Hepatocyte (in vitro differentiated cells): ENCODE measurements around the gene CHID1. TPM values are rescaled to one million over a fixed set of nuclear protein-coding genes. Genes with fewer than 3 reads are reported as not detected.

ENCODE experiments used
- DNase-seq: peaks from one replicate; pipeline ENCODE4 v3.0.0-alpha.2; 2016; ENCODE audit warnings: low spot score
- H2AFZ ChIP-seq: fragments of 200-600 bp; sonication (generic); 2 replicates; pipeline ENCODE4 v1.6.0; 2016; ENCODE audit warnings: antibody characterized with exemption, mild to moderate bottlenecking
- H3K27ac ChIP-seq: fragments of 200-600 bp; sonication (generic); 2 replicates; pipeline ENCODE4 v1.5.1; 2016; ENCODE audit warnings: mild to moderate bottlenecking
- H3K27me3 ChIP-seq: fragments of 200-600 bp; sonication (generic); 2 replicates; pipeline ENCODE4 v1.6.1; 2016
- H3K36me3 ChIP-seq: fragments of 200-600 bp; sonication (generic); replicated peaks from 2 replicates; pipeline ENCODE4 v1.5.1; 2016; ENCODE audit warnings: low read depth; ENCODE audit not compliant: insufficient read depth
- H3K4me1 ChIP-seq: fragments of 200-600 bp; sonication (generic); 2 replicates; pipeline ENCODE4 v1.5.1; 2016; ENCODE audit warnings: mild to moderate bottlenecking, moderate library complexity; ENCODE audit not compliant: insufficient read depth
- H3K4me2 ChIP-seq: fragments of 200-600 bp; sonication (generic); 2 replicates; pipeline ENCODE4 v1.6.0; 2016
- H3K4me3 ChIP-seq: fragments of 200-600 bp; sonication (generic); 2 replicates; pipeline ENCODE4 v1.5.1; 2016; ENCODE audit warnings: mild to moderate bottlenecking
- H3K79me2 ChIP-seq: fragments of 200-600 bp; sonication (generic); 2 replicates; pipeline ENCODE4 v1.6.0; 2017; ENCODE audit warnings: mild to moderate bottlenecking
- H3K9me2 ChIP-seq: fragments of 200-600 bp; sonication (generic); replicated peaks from 2 replicates; pipeline ENCODE4 v1.6.0; 2017; ENCODE audit warnings: mild to moderate bottlenecking; ENCODE audit not compliant: insufficient read depth
- H3K9me3 ChIP-seq: fragments of 200-600 bp; sonication (generic); 2 replicates; pipeline ENCODE4 v1.5.1; 2016; ENCODE audit warnings: low read depth, mild to moderate bottlenecking
- H4K20me1 ChIP-seq: fragments of 200-600 bp; sonication (generic); 2 replicates; pipeline ENCODE4 v1.6.0; 2016; ENCODE audit warnings: mild to moderate bottlenecking; ENCODE audit not compliant: insufficient read depth, poor library complexity, severe bottlenecking
- EZH2 ChIP-seq: fragments of 200-600 bp; sonication (generic); IDR thresholded peaks from 2 replicates; pipeline ENCODE4 v1.6.1; 2016; ENCODE audit warnings: antibody characterized with exemption, mild to moderate bottlenecking, borderline replicate concordance
- EZH2phosphoT487 ChIP-seq: fragments of 200-600 bp; sonication (generic); IDR thresholded peaks from one replicate; pipeline ENCODE4 v1.6.1; 2018; ENCODE audit warnings: antibody characterized with exemption, mild to moderate bottlenecking, low read depth, moderate library complexity; ENCODE audit not compliant: unreplicated experiment, severe bottlenecking
- WGBS: methylation state at CpG from one replicate; pipeline ENCODE4 v1.1.6; 2016; ENCODE audit warnings: low lambda C conversion rate; ENCODE audit errors: missing lambda C conversion rate; 5-methylcytosine and 5-hydroxymethylcytosine counted together
- polyA plus RNA-seq: library from polyadenylated mRNA; unstranded; fragments of >200 nt; fragmentation: Nextera tagmentation; extraction: Ambion mirVana; gene quantifications from 2 replicates; pipeline ENCODE4 v1.2.1, GENCODE V29; 2016
- total RNA-seq: library from RNA; depleted of rRNA; stranded (reverse); fragments of >200 nt; gene quantifications from 2 replicates; pipeline ENCODE4 v1.2.3, GENCODE V29; 2014
- TF ChIP-seq, protein P1 (sequence below): fragments of 200-600 bp; sonication (generic); IDR thresholded peaks from 2 replicates; pipeline ENCODE4 v1.5.1; 2016; ENCODE audit warnings: antibody characterized with exemption, mild to moderate bottlenecking; ENCODE audit not compliant: poor library complexity

Gene CHID1
- total and polyA plus RNA-seq, 2 experiments from 2014 or later = 92.4 to 155 TPM

DNA sequence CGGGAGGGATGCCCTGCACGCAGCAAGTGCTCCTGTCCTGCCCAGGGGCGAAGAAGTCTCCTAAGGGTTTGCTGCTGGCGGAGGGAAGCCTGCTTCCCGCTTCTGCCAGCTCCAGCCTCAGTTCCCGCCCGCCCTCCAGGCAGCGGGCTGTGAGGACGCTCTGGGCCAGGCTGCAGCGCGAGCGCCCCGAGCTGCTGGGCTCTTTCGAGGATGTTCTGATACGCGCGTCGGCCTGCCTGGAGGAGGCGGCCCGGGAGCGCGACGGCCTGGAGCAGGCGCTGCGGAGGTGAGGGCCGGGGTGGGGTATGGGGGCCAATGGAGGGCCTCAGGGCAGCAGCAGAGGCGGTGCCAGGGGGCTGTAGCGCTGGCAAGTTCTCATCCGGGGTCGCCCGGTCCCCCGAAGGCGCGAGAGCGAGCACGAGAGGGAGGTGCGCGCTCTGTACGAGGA lies 80.7 kb downstream of the CHID1 start:
- Histone ChIP-seq H3K9me3 (no peaks in the 10 kb centered on the region), H3K4me3 (no peak overlapping the region), H3K27ac (no peak overlapping the region), H3K4me2 (peak overlapping the region; percentile 97), H2AFZ (no peak overlapping the region), H3K4me1 (peaks cover 59% of the 10 kb centered on the region), H3K79me2 (peaks cover 17% of the 10 kb centered on the region), H3K27me3 (peaks cover 21% of the 10 kb centered on the region), H3K36me3 (no peaks in the 10 kb centered on the region), H3K9me2 (no peaks in the 10 kb centered on the region), H4K20me1 (peaks cover 15% of the 10 kb centered on the region)
- no peak for TF ChIP-seq EZH2
- TF ChIP-seq, protein P1, sequence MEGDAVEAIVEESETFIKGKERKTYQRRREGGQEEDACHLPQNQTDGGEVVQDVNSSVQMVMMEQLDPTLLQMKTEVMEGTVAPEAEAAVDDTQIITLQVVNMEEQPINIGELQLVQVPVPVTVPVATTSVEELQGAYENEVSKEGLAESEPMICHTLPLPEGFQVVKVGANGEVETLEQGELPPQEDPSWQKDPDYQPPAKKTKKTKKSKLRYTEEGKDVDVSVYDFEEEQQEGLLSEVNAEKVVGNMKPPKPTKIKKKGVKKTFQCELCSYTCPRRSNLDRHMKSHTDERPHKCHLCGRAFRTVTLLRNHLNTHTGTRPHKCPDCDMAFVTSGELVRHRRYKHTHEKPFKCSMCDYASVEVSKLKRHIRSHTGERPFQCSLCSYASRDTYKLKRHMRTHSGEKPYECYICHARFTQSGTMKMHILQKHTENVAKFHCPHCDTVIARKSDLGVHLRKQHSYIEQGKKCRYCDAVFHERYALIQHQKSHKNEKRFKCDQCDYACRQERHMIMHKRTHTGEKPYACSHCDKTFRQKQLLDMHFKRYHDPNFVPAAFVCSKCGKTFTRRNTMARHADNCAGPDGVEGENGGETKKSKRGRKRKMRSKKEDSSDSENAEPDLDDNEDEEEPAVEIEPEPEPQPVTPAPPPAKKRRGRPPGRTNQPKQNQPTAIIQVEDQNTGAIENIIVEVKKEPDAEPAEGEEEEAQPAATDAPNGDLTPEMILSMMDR = no peak
- TF ChIP-seq EZH2phosphoT487 = no peak
- DNase-seq = no peak
- WGBS = 5% methylated on average over 36 of the region's 39 CpGs

GRCh38 chr11:829176-829846 lies 81.3 kb downstream of the CHID1 start:
- peaks cover 10% of the 10 kb centered on the region for H4K20me1 ChIP-seq
- H3K4me2 ChIP-seq = peak overlapping the region; percentile 97
- TF ChIP-seq EZH2phosphoT487 = no peak
- TF ChIP-seq EZH2 = no peak
- TF ChIP-seq, protein P1 = no peak
- H3K4me3 ChIP-seq = no peak overlapping the region
- H3K79me2 ChIP-seq = peaks cover 12% of the 10 kb centered on the region
- peaks cover 21% of the 10 kb centered on the region for H3K27me3 ChIP-seq
- no peaks in the 10 kb centered on the region for H3K9me2 ChIP-seq
- no peaks in the 10 kb centered on the region for H3K9me3 ChIP-seq
- H3K36me3 ChIP-seq = no peaks in the 10 kb centered on the region
- 26% methylated on average over 38 of the region's 40 CpGs for WGBS
- no peak overlapping the region for H3K27ac ChIP-seq
- H3K4me1 ChIP-seq = peaks cover 53% of the 10 kb centered on the region
- no peak overlapping the region for H2AFZ ChIP-seq
- no peak for DNase-seq

DNA sequence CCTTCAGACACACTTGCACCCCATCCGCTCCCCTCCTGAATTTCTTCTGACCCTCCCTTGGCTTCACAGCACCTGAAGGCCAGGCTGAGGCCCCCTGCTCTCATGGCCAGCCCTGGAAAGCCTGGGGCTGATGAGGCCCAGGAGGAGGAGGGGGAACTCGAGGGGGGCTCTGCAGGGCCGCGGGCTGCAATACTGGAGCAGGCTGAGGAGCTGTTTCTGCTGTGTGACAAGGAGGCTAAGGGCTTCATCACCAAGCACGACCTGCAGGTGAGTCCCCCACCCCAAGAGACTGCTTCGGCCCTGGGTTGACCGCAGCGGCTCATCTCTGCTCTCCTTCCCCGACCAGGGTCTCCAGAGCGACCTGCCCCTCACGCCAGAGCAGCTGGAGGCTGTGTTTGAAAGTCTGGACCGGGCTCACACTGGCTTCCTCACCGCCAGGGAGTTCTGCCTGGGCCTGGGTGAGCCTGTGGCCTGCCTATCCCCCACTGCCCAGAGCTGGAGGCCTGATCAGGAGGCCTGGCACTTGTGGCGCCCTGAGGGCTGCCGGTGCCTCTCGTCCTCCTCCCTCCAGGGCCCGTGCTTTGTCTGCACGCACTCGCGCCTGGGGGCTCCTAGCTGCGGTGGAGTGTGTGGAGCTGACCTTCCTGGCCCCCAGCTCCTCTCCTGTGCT lies 82.0 kb downstream of the CHID1 start:
- no peak for TF ChIP-seq EZH2
- TF ChIP-seq, protein P1 = no peak
- no peak for TF ChIP-seq EZH2phosphoT487
- peaks cover 21% of the 10 kb centered on the region for H3K27me3 ChIP-seq
- H2AFZ ChIP-seq = no peak overlapping the region
- H3K27ac ChIP-seq = no peak overlapping the region
- H3K4me1 ChIP-seq = peaks cover 46% of the 10 kb centered on the region
- peaks cover 5% of the 10 kb centered on the region for H3K79me2 ChIP-seq
- no peaks in the 10 kb centered on the region for H3K9me3 ChIP-seq
- peak overlapping the region; percentile 97 for H3K4me2 ChIP-seq
- DNase-seq = no peak
- H3K4me3 ChIP-seq = no peak overlapping the region
- H3K9me2 ChIP-seq = no peaks in the 10 kb centered on the region
- H3K36me3 ChIP-seq = no peaks in the 10 kb centered on the region
- H4K20me1 ChIP-seq = peaks cover 3% of the 10 kb centered on the region
- WGBS = 68% methylated on average over 20 of the region's 21 CpGs
